ENCODE data around the gene LHX3. TPM values are rescaled to one million over a fixed set of nuclear protein-coding genes. Genes with fewer than 3 reads are reported as not detected.

LHX3 gene
- total RNA-seq, 1 donor from 2014 or later, result not detected

DNA sequence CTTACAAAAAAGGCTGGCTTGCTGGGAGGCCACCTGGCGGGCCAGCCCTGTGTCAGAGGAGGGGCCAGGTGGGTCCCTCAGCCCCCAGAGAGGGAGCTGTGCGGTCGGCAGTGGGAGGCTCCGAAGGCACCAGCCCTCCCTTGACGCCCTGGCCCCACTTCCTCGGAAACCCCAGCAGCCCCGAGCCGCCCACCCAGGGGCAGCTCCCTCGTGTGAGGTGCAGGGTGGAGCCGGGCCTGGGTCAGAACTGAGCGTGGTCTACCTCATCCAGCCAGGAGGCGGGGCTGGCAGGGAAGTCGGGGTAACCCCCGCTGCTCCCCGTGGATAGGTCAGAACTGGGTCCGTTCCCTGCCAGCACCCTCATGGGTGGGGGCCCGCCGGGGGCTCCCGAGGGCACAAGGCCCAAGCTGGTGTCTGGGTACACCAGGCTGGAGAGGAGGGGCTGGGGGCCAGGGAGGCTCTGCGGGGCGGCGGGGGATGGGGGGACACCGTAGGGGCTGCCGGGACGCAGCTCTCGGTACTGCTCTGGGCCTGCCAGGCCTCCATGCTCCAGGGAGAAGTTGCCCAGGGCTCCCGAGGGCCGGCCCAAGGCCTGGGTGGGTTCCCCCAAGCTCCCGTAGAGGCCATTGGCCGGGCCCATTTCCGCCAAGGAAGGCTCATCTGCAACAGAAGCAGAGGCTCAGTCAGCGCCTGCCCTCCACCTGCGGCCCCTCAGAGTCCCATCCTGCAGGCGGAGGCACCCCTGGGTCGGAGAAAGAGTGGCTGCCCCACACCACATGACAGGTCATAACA lies 7.6 kb downstream of the LHX3 start:
- H3K27me3 ChIP-seq (ENCODE audit: control insufficient read depth, insufficient read depth, low read length), result peaks cover 72% of the 10 kb centered on the region
- no peak for TF ChIP-seq CTCF (IDR thresholded peaks at IDR 0.05; ENCODE audit: insufficient read depth, low read length, severe bottlenecking)
- H3K36me3 ChIP-seq (ENCODE audit: control insufficient read depth, insufficient read depth, low read length), result no peaks in the 10 kb centered on the region
- no peak for DNase-seq (ENCODE audit: low read depth)
- H3K4me3 ChIP-seq (ENCODE audit: low read depth, low read length), result no peak overlapping the region
- no peak for FAIRE-seq

DNA sequence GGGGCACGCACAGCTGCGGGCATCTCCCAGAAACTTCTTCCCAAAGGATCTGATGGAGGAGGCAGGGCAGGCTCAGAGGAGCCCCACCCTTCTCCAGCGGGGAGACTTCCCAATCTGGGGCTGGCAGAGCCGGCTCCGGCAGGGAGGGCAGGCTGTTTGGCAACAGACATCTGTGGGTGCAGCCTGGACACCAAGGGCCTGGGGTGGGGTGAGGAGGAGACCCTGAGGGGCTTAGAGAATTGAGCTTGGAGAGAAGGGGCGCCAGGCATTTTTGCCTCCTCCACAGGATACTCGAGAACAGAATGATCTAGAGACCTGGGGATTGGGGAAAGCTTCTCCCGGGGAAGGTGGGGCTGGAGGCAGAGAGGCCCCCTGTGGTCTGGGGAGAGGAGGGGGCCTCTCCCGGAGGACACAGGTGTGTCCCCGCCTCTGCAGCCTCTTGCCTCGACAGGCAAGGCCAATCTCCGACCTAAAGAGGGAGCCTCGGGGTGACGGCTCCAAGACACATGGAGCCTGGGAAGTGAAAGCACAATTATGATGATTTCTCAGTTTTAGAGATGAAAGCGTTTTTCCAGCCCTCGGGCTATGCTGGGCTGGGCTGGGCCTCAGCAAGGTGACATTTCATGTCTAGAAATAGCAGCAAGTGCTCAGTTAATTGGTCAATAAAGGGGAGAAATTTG lies 8.4 kb downstream of the LHX3 start:
- DNase-seq (ENCODE audit: low read depth), result no peak
- H3K36me3 ChIP-seq (ENCODE audit: control insufficient read depth, insufficient read depth, low read length), result no peaks in the 10 kb centered on the region
- no peak overlapping the region for H3K4me3 ChIP-seq (ENCODE audit: low read depth, low read length)
- no peak for TF ChIP-seq CTCF (IDR thresholded peaks at IDR 0.05; ENCODE audit: insufficient read depth, low read length, severe bottlenecking)
- no peak for FAIRE-seq
- H3K27me3 ChIP-seq (ENCODE audit: control insufficient read depth, insufficient read depth, low read length), result peaks cover 77% of the 10 kb centered on the region

DNA sequence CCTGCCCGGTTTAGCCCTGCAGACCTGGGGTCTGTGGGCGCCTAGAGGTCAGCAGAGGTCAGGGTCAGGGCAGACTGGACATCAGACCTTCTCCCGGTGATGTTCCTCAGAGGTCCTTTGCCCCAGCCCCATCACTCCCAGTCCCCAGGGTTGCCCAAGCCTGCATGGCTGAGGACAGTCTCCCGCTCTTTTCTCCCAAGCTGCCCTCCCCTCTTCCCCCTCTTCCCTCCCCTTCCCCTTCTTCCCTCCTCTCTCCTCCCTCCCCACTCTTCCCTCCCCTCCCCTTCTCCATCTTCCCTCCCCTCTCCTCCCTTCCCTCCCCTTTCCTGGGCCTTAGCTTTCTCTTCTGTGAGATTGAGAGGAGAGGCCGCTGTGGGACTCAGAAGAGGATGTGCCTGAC lies 10.4 kb downstream of the LHX3 start:
- DNase-seq (ENCODE audit: low read depth) (no peak), FAIRE-seq (no peak)
- Histone ChIP-seq H3K36me3 (ENCODE audit: control insufficient read depth, insufficient read depth, low read length) (no peaks in the 10 kb centered on the region), H3K27me3 (ENCODE audit: control insufficient read depth, insufficient read depth, low read length) (peaks cover 69% of the 10 kb centered on the region), H3K4me3 (ENCODE audit: low read depth, low read length) (no peak overlapping the region)
- TF ChIP-seq CTCF (IDR thresholded peaks at IDR 0.05; ENCODE audit: insufficient read depth, low read length, severe bottlenecking), result no peak

- no peak for TF ChIP-seq CTCF (IDR thresholded peaks at IDR 0.05; ENCODE audit: insufficient read depth, low read length, severe bottlenecking)
- Histone ChIP-seq H3K36me3 (ENCODE audit: control insufficient read depth, insufficient read depth, low read length) (no peaks in the 10 kb centered on the region), H3K27me3 (ENCODE audit: control insufficient read depth, insufficient read depth, low read length) (peaks cover 69% of the 10 kb centered on the region), H3K4me3 (ENCODE audit: low read depth, low read length) (no peak overlapping the region)
- DNase-seq (ENCODE audit: low read depth), result no peak
- no peak for FAIRE-seq
Observed at GRCh38 chr9:136193891-136194279, 11.0 kb downstream of the LHX3 start.

GRCh38 chr9:136193127-136193890 lies 11.6 kb downstream of the LHX3 start:
- FAIRE-seq, result no peak
- TF ChIP-seq CTCF (IDR thresholded peaks at IDR 0.05; ENCODE audit: insufficient read depth, low read length, severe bottlenecking), result no peak
- H3K27me3 ChIP-seq (ENCODE audit: control insufficient read depth, insufficient read depth, low read length), result peaks cover 67% of the 10 kb centered on the region

More at GRCh38 chr9:136193127-136193890, 11.6 kb downstream of the LHX3 start:
- no peaks in the 10 kb centered on the region for H3K36me3 ChIP-seq (ENCODE audit: control insufficient read depth, insufficient read depth, low read length)
- no peak overlapping the region for H3K4me3 ChIP-seq (ENCODE audit: low read depth, low read length)
- DNase-seq (ENCODE audit: low read depth), result no peak
